Upper lobe of left lung (tissue), 6 donors: Measurements from ENCODE around the gene CD300LG. TPM values are rescaled to one million over a fixed set of nuclear protein-coding genes. Genes with fewer than 3 reads are reported as not detected.
"Not testable (repeated sequence)": the region's sequence is repeated elsewhere in the genome, so short reads cannot be mapped to it uniquely, and the experiment has no call there.

Experiments
- ATAC-seq, 2 donors: fragments of 200-7000 bp; cut with Tn5 transposase; one replicate each; pipeline ENCODE4 v1.9.1; 2022; ENCODE audit warnings: mild to moderate bottlenecking in 2 of 2, moderate library complexity in 2 of 2; ENCODE audit not compliant: low FRiP score in 2 of 2
- DNase-seq, 2 donors: peaks; one replicate each; pipeline ENCODE4 v3.0.0-alpha.2; 2019 to 2020
- H3K27ac ChIP-seq, 4 donors: fragments of 200-600 bp; sonication (generic); one replicate each; pipeline ENCODE4 v1.5.1; 2016 to 2019
- H3K27me3 ChIP-seq, 4 donors: fragments of 200-600 bp; sonication (generic); one replicate each; pipeline ENCODE4 v1.5.1; 2017 to 2019
- H3K36me3 ChIP-seq, 4 donors: fragments of 200-600 bp; sonication (generic); one replicate each; pipeline ENCODE4 v1.5.1; 2016 to 2019
- H3K4me1 ChIP-seq, 4 donors: fragments of 200-600 bp; sonication (generic); one replicate each; pipeline ENCODE4 v1.5.1; 2018 to 2019
- H3K4me3 ChIP-seq, 4 donors: fragments of 200-600 bp; sonication (generic); one replicate each; pipeline ENCODE4 v1.5.1; 2017 to 2019; ENCODE audit warnings: mild to moderate bottlenecking in 2 of 4, moderate library complexity in 1 of 4
- H3K9me3 ChIP-seq, 4 donors: fragments of 200-600 bp; sonication (generic); one replicate each; pipeline ENCODE4 v1.5.1; 2018 to 2019
- CTCF ChIP-seq, 6 experiments: fragments of 450-650 bp in 4 of 6; fragments of 200-600 bp in 2 of 6; sonication (generic) in 2 of 6; IDR thresholded peaks; one replicate each; pipeline ENCODE4 v1.5.1; 2016 to 2019; ENCODE audit warnings: antibody characterized with exemption in 6 of 6
- EP300 ChIP-seq, 4 donors: sonication (generic); formaldehyde crosslinking; IDR thresholded peaks; one replicate each; pipeline ENCODE4 v1.5.1; 2017; ENCODE audit warnings: antibody characterized with exemption in 4 of 4, control low read depth in 2 of 4
- POLR2A ChIP-seq, 4 donors: fragments of 450-650 bp; IDR thresholded peaks; one replicate each; pipeline ENCODE4 v1.5.1; 2016 to 2017; ENCODE audit warnings: antibody characterized with exemption in 4 of 4, mild to moderate bottlenecking in 2 of 4
- POLR2AphosphoS5 ChIP-seq, 2 donors: sonication (generic); formaldehyde crosslinking; IDR thresholded peaks; one replicate each; pipeline ENCODE4 v1.5.1; 2017; ENCODE audit warnings: antibody characterized with exemption in 2 of 2
- WGBS, 2 donors: methylation state at CpG; one replicate each; pipeline ENCODE4 v1.1.5; 2017 to 2018; 5-methylcytosine and 5-hydroxymethylcytosine counted together
- total RNA-seq, 6 donors: library from RNA; depleted of rRNA in 4 of 6; stranded (reverse); fragments of >200 nt in 4 of 6; gene quantifications; one replicate each; pipeline versions ENCODE4 v1.1.0 to v1.2.1, GENCODE V29; 2016 to 2021
- donor health status: DM: no; HTN: no; CAD: no; lungs with moderate emphysema.
- donor health status: DM: no; HTN: yes; CAD: no; lungs with severe emphysema.

Gene CD300LG
- total RNA-seq, 6 donors from 2014 or later, result 0.71 to 65.9 (median 7.8) TPM

- peak in 1 of 2 donors; percentile 55 for ATAC-seq
- H3K4me1 ChIP-seq, result no peaks in the 10 kb centered on the region
- TF ChIP-seq EP300 (IDR thresholded peaks at IDR 0.05), result no peak
- TF ChIP-seq POLR2A (IDR thresholded peaks at IDR 0.05), result no peak
- no peak for TF ChIP-seq CTCF (IDR thresholded peaks at IDR 0.05)
- no peak for TF ChIP-seq POLR2AphosphoS5 (IDR thresholded peaks at IDR 0.05)
- H3K4me3 ChIP-seq, result no peak overlapping the region
- 80 to 90% methylated on average over 10 of the region's 10 CpGs for WGBS, 2 donors
- DNase-seq, result no peak
- H3K27me3 ChIP-seq, result no peaks in the 10 kb centered on the region
- H3K27ac ChIP-seq, result no peak overlapping the region
- no peaks in the 10 kb centered on the region for H3K9me3 ChIP-seq
- H3K36me3 ChIP-seq, result no peaks in the 10 kb centered on the region
These were observed 21.4 kb downstream of the CD300LG start for GRCh38 chr17:43868226-43868994.

GRCh38 chr17:43869031-43869430 lies 22.1 kb downstream of the CD300LG start:
- not testable (repeated sequence) for ATAC-seq, H3K4me3 ChIP-seq, H3K4me1 ChIP-seq, DNase-seq, H3K27me3 ChIP-seq, H3K27ac ChIP-seq, H3K9me3 ChIP-seq, H3K36me3 ChIP-seq
- WGBS, 2 donors, result 77 to 80% methylated on average over 6 of the region's 6 CpGs

- no peaks in the 10 kb centered on the region for H3K9me3 ChIP-seq
- no peak for ATAC-seq
- WGBS, 2 donors, result 73 to 77% methylated on average over 14 of the region's 14 CpGs
- peak overlapping the region in 3 of 4 donors; percentile 6 to 35 (median 10) for H3K27ac ChIP-seq
- TF ChIP-seq CTCF (IDR thresholded peaks at IDR 0.05), result no peak
- TF ChIP-seq POLR2A (IDR thresholded peaks at IDR 0.05), result no peak
- TF ChIP-seq POLR2AphosphoS5 (IDR thresholded peaks at IDR 0.05), result no peak
- TF ChIP-seq EP300 (IDR thresholded peaks at IDR 0.05), result no peak
- no peaks in the 10 kb centered on the region for H3K4me1 ChIP-seq
- peak overlapping the region in 3 of 4 donors; percentile 5 to 20 (median 9) for H3K4me3 ChIP-seq
- peak in 1 of 2 donors; percentile 40 for DNase-seq
- H3K36me3 ChIP-seq, result no peaks in the 10 kb centered on the region
- no peaks in the 10 kb centered on the region for H3K27me3 ChIP-seq
These were observed 25.1 kb downstream of the CD300LG start for GRCh38 chr17:43871946-43872690.

- DNase-seq (no peak), ATAC-seq (no peak)
- Histone ChIP-seq H3K36me3 (no peaks in the 10 kb centered on the region), H3K27ac (no peak overlapping the region), H3K4me3 (no peak overlapping the region), H3K4me1 (peaks cover 0 to under 1% (median 0%) of the 10 kb centered on the region in 4 donors), H3K27me3 (no peaks in the 10 kb centered on the region), H3K9me3 (no peaks in the 10 kb centered on the region)
- WGBS, 2 donors, result 74 to 82% methylated on average over 5 of the region's 5 CpGs
- no peak for TF ChIP-seq CTCF (IDR thresholded peaks at IDR 0.05)
- no peak for TF ChIP-seq POLR2A (IDR thresholded peaks at IDR 0.05)
- no peak for TF ChIP-seq POLR2AphosphoS5 (IDR thresholded peaks at IDR 0.05)
- TF ChIP-seq EP300 (IDR thresholded peaks at IDR 0.05), result no peak
These were observed 26.1 kb downstream of the CD300LG start for GRCh38 chr17:43873091-43873490.

GRCh38 chr17:43873815-43874214 lies 26.8 kb downstream of the CD300LG start:
- ATAC-seq (no peak), DNase-seq (no peak)
- peaks cover 0 to 8% (median 4%) of the 10 kb centered on the region in 4 donors for H3K4me1 ChIP-seq
- H3K27me3 ChIP-seq, result no peaks in the 10 kb centered on the region
- no peaks in the 10 kb centered on the region for H3K36me3 ChIP-seq
- no peaks in the 10 kb centered on the region for H3K9me3 ChIP-seq
- H3K27ac ChIP-seq, result no peak overlapping the region
- H3K4me3 ChIP-seq, result no peak overlapping the region
- WGBS, 2 donors, result 76 to 77% methylated on average over 6 of the region's 6 CpGs
- TF ChIP-seq CTCF (IDR thresholded peaks at IDR 0.05), result no peak
